ENCODE measurements around the gene SYT17.

SYT17 gene

GRCh38 chr16:19138601-19139000 lies 29.4 kb upstream of the SYT17 start:
- peak; percentile 99 for DNase-seq (ENCODE audit: low read depth)
- no peak overlapping the region for H3K4me3 ChIP-seq (ENCODE audit: low read length)
- TF ChIP-seq CTCF (IDR thresholded peaks at IDR 0.05; ENCODE audit: insufficient read depth, low read depth, low read length, missing control alignments), result no peak

GRCh38 chr16:19139436-19140091 lies 28.5 kb upstream of the SYT17 start:
- no peak overlapping the region for H3K4me3 ChIP-seq (ENCODE audit: low read length)
- no peak for TF ChIP-seq CTCF (IDR thresholded peaks at IDR 0.05; ENCODE audit: insufficient read depth, low read depth, low read length, missing control alignments)
- peak; percentile 55 for DNase-seq (ENCODE audit: low read depth)

GRCh38 chr16:19140396-19140795 lies 27.6 kb upstream of the SYT17 start:
- no peak for DNase-seq (ENCODE audit: low read depth)
- TF ChIP-seq CTCF (IDR thresholded peaks at IDR 0.05; ENCODE audit: insufficient read depth, low read depth, low read length, missing control alignments), result no peak
- H3K4me3 ChIP-seq (ENCODE audit: low read length), result no peak overlapping the region

- peak; percentile 88 for DNase-seq (ENCODE audit: low read depth)
- no peak for TF ChIP-seq CTCF (IDR thresholded peaks at IDR 0.05; ENCODE audit: insufficient read depth, low read depth, low read length, missing control alignments)
- no peak overlapping the region for H3K4me3 ChIP-seq (ENCODE audit: low read length)
These were observed 25.0 kb upstream of the SYT17 start for GRCh38 chr16:19142939-19143598.

GRCh38 chr16:19143599-19143956 lies 24.5 kb upstream of the SYT17 start:
- H3K4me3 ChIP-seq (ENCODE audit: low read length), result no peak overlapping the region
- no peak for DNase-seq (ENCODE audit: low read depth)
- TF ChIP-seq CTCF (IDR thresholded peaks at IDR 0.05; ENCODE audit: insufficient read depth, low read depth, low read length, missing control alignments), result no peak

- no peak overlapping the region for H3K4me3 ChIP-seq (ENCODE audit: low read length)
- no peak for DNase-seq (ENCODE audit: low read depth)
- no peak for TF ChIP-seq CTCF (IDR thresholded peaks at IDR 0.05; ENCODE audit: insufficient read depth, low read depth, low read length, missing control alignments)
These were observed 23.0 kb upstream of the SYT17 start for GRCh38 chr16:19145010-19145409.

- no peak for TF ChIP-seq CTCF (IDR thresholded peaks at IDR 0.05; ENCODE audit: insufficient read depth, low read depth, low read length, missing control alignments)
- H3K4me3 ChIP-seq (ENCODE audit: low read length), result no peak overlapping the region
- no peak for DNase-seq (ENCODE audit: low read depth)
These were observed 20.9 kb upstream of the SYT17 start for GRCh38 chr16:19147126-19147525.

Data from epithelial cell of esophagus (primary cell).